ENCODE results near the gene ADAM12.

The ADAM12 gene

DNA sequence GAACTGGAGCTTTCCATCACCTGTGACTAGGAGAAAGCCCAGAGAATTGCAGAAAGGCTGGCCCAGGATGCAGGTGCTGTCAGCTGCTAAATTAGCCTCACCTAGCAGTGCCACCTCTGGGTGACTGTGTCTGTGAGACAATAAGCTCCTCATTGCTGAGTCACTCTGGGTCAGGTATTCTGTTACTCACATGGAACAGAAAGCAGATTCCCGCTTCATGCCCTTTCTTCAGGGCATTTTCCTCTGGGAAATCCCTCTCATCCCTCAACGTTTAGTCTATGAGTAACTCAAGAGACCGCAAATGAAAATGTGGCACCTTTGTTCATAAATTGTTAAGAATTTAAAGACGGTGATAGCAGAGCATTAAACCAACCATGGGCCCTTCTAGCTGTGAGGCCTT is 184.0 kb downstream of the ADAM12 start:
- no peak for TF ChIP-seq TCF12 (IDR thresholded peaks at IDR 0.05; ENCODE audit: low read depth)
- no peak for TF ChIP-seq EP300 (IDR thresholded peaks at IDR 0.05; ENCODE audit: borderline replicate concordance)
- TF ChIP-seq TEAD4 (IDR thresholded peaks at IDR 0.05) = no peak
- TF ChIP-seq RAD21 (IDR thresholded peaks at IDR 0.05; ENCODE audit: low read depth) = no peak
- TF ChIP-seq TAF1 (IDR thresholded peaks at IDR 0.05; ENCODE audit: low read depth) = no peak
- TF ChIP-seq, protein P1, sequence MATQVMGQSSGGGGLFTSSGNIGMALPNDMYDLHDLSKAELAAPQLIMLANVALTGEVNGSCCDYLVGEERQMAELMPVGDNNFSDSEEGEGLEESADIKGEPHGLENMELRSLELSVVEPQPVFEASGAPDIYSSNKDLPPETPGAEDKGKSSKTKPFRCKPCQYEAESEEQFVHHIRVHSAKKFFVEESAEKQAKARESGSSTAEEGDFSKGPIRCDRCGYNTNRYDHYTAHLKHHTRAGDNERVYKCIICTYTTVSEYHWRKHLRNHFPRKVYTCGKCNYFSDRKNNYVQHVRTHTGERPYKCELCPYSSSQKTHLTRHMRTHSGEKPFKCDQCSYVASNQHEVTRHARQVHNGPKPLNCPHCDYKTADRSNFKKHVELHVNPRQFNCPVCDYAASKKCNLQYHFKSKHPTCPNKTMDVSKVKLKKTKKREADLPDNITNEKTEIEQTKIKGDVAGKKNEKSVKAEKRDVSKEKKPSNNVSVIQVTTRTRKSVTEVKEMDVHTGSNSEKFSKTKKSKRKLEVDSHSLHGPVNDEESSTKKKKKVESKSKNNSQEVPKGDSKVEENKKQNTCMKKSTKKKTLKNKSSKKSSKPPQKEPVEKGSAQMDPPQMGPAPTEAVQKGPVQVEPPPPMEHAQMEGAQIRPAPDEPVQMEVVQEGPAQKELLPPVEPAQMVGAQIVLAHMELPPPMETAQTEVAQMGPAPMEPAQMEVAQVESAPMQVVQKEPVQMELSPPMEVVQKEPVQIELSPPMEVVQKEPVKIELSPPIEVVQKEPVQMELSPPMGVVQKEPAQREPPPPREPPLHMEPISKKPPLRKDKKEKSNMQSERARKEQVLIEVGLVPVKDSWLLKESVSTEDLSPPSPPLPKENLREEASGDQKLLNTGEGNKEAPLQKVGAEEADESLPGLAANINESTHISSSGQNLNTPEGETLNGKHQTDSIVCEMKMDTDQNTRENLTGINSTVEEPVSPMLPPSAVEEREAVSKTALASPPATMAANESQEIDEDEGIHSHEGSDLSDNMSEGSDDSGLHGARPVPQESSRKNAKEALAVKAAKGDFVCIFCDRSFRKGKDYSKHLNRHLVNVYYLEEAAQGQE (IDR thresholded peaks at IDR 0.05; ENCODE audit: low read depth) = no peak
- no peak for TF ChIP-seq NFIC (IDR thresholded peaks at IDR 0.05)
- TF ChIP-seq, protein P2, sequence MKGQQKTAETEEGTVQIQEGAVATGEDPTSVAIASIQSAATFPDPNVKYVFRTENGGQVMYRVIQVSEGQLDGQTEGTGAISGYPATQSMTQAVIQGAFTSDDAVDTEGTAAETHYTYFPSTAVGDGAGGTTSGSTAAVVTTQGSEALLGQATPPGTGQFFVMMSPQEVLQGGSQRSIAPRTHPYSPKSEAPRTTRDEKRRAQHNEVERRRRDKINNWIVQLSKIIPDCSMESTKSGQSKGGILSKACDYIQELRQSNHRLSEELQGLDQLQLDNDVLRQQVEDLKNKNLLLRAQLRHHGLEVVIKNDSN (IDR thresholded peaks at IDR 0.05) = no peak
- TF ChIP-seq EGR1 (IDR thresholded peaks at IDR 0.05) = no peak

DNA sequence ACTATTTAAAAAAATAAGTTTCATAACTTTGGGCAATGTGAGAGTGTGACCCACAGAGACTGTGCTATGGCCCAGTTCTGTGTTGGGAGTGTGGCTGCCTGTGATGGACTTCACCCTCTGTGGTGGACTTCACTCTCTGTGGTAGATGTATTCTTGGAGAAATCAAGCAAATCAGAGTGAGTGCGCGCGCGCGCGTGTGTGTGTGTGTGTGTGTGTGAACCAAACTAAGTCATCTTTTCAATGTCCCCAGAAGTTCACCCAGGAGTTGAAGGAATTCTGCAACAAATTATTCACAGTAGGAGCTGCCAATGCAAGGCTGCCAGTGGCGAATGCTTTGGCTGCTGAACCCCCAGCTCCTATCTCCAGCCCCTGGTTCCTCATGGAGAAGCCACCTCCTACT is 184.5 kb downstream of the ADAM12 start:
- no peak for TF ChIP-seq FOXM1 (IDR thresholded peaks at IDR 0.05; ENCODE audit: borderline replicate concordance, low read depth)
- TF ChIP-seq EP300 (IDR thresholded peaks at IDR 0.05; ENCODE audit: borderline replicate concordance) = no peak
- TF ChIP-seq, protein P3, sequence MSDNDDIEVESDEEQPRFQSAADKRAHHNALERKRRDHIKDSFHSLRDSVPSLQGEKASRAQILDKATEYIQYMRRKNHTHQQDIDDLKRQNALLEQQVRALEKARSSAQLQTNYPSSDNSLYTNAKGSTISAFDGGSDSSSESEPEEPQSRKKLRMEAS (IDR thresholded peaks at IDR 0.05) = no peak
- TF ChIP-seq, protein P1 (IDR thresholded peaks at IDR 0.05; ENCODE audit: low read depth) = no peak

DNA sequence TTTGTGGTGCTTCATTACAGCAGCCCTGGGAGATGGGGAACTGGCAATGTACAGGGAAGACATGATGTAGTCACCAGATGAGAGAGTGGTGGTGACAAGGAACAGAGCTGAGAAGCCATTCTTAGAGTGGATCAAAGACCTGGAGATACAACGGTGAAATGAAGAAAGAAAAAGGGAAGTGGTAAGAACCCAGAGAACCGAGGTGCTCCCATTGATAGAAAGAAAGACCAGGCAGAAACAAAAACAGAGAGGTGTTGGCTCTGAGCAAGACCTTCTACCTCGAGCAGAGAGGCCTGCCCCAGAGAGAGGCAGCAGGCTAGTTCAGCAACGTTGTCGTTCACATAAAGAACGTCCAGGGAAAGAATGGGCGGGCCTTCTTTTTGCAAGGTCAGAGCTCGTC is 186.7 kb downstream of the ADAM12 start:
- no peak for TF ChIP-seq CREB1 (IDR thresholded peaks at IDR 0.05; ENCODE audit: low read depth)
- no peak for TF ChIP-seq EP300 (IDR thresholded peaks at IDR 0.05; ENCODE audit: borderline replicate concordance)
- TF ChIP-seq ZBTB7A (IDR thresholded peaks at IDR 0.05; ENCODE audit: low read depth) = no peak
- no peak for TF ChIP-seq TEAD4 (IDR thresholded peaks at IDR 0.05)
- TF ChIP-seq RAD21 (IDR thresholded peaks at IDR 0.05; ENCODE audit: low read depth) = no peak
- TF ChIP-seq CEBPB (IDR thresholded peaks at IDR 0.05) = no peak
- TF ChIP-seq, protein P3 (IDR thresholded peaks at IDR 0.05) = no peak
- TF ChIP-seq, protein P1 (IDR thresholded peaks at IDR 0.05; ENCODE audit: low read depth) = no peak
- TF ChIP-seq FOXM1 (IDR thresholded peaks at IDR 0.05; ENCODE audit: borderline replicate concordance, low read depth) = no peak
- no peak for TF ChIP-seq YY1 (IDR thresholded peaks at IDR 0.05; ENCODE audit: low read depth)

DNA sequence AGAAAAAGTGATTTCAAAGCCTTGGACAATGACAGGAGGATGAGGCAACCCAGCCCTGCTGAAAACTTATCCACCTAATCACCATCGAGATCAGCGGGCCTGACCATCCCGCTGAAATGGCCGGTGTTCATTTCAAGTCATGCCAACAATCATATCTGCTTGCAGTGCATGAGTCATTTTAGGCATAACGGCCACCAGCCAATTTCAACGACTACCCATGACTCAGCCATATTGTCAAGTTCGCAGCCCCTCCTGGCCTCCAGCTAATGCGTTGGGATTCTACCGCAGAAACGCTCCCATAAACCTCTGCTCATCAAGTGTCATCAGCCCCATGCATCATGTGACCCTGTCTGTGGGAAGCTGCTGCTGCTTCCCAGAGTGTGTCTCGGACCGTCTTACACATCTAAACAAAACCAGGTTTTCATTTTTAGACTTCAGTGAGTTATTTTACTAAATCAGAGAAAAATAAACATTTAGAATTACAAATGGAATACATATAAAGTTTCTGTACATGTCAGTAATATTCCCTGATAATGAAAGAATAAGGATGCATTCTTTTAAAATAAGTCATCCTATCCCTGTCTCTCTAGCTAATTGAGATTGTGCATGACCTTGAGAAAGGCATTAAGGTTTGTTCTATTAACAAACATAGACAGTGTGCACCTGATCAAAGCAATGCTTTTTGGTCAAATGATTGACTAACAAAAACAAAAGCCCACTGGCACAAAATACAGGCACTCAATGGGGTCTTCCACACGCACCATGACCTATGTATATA is 188.9 kb downstream of the ADAM12 start:
- TF ChIP-seq, protein P1 (IDR thresholded peaks at IDR 0.05; ENCODE audit: low read depth) = no peak
- TF ChIP-seq, protein P2 (IDR thresholded peaks at IDR 0.05) = 0 out of 2 replicates have a peak, but pooled peaks have one; percentile 35
- TF ChIP-seq CEBPB (IDR thresholded peaks at IDR 0.05) (no peak), TEAD4 (IDR thresholded peaks at IDR 0.05) (no peak)
